A549 treated with Mapracorat at 1 μM for 4 hours (cell line): ENCODE measurements around the gene GPR75. TPM values are rescaled to one million over a fixed set of nuclear protein-coding genes. Genes with fewer than 3 reads are reported as not detected.

Experiments
- total RNA-seq: library from RNA; stranded (reverse); fragments of 200-300 nt; extraction: Qiagen RNA extraction; gene quantifications from 5 replicates; pipeline ENCODE4 v1.2.3, GENCODE V29; 2022

GPR75 gene
- 1.4 to 2.2 TPM (median 1.6 TPM) in 5 replicates for total RNA-seq

DNA sequence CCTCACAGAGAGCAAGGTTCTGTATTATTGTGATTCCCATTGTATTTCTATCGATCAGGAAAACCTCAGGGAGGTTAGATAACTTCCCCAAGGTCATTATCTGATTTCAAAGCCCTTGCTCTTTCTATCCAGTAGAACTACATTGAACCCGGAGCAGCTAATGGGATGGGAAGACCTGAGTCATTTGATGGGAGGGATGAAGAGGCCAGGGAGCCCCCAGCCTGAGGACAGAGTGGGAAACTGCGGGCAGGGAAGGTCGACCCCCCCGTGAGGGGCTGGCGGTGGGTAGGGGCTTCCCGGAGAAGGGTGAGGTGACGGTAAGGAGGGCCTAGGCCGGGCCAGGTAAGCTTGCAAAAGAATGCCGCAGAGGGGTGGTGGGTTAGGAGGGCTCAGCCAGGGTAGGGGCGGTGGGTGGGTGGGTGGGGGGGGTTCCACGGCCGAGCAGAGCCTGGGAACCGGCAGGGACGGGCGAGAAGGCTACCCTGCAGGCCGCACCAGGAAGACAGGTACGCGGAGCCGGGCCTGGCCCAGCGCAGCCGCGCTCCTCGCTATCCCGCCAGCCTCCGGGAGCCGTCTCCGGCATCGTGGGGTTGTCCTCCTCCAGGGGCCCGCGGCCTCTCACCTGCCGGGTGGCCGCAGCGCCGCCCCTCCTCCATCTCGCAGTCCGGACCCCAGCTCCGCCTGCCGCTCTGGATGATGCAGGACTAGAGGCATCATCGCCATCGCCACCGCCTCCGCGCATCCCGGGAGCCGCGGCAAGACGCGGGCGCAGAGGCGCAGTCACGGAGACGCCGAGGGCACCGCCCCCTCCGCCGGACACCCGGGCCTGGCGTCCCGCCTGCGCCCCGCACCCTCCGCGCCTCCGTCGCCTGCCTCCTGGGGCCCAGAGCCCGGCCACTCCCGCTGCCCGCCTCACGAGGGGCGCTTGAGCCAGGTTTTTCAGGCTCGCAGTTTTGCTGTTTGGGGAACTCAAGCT, at the start of gene GPR75:
GPR75 (minus strand) TSS at position 762 of the 976 bp plus-strand sequence. CDS start 5,211 bp downstream, outside the sequence.

Other genes with a start within 250 kb of the GPR75 start
- gene CHAC2, start 92.2 kb downstream of the GPR75 start, total RNA-seq, result 10.7 to 14.3 TPM (median 13.2 TPM) in 5 replicates
- 8.4 to 12.7 TPM (median 12.2 TPM) in 5 replicates for gene ASB3, start 73.0 kb downstream of the GPR75 start, total RNA-seq
- 49.4 to 60.0 TPM (median 58.8 TPM) in 5 replicates for gene ERLEC1, start 72.9 kb downstream of the GPR75 start, total RNA-seq
- gene PSME4, start 111.0 kb upstream of the GPR75 start, total RNA-seq, result 44.4 to 48.6 TPM (median 46.5 TPM) in 5 replicates